HepG2 (cell line): ENCODE measurements around the gene AMOTL1. TPM values are rescaled to one million over a fixed set of nuclear protein-coding genes. Genes with fewer than 3 reads are reported as not detected.

Source experiments
- ATAC-seq: fragments of 200-7000 bp; cut with Tn5 transposase; 3 replicates; pipeline ENCODE4 v1.9.1; 2020; ENCODE audit warnings: mild to moderate bottlenecking, moderate library complexity
- BruUV-seq: library from RNA; stranded (reverse); fragments of 400-500 nt; replicated peaks from 2 replicates; lab custom pipeline; 2021; lab: Mats Ljungman, UMichigan
- CTCF ChIA-PET: fragments of 300-600 bp; formaldehyde crosslinking; extraction: SDS; loops from one replicate; lab custom pipeline; 2021; ENCODE audit warnings: low total read pairs, inconsistent platforms, low intra/inter-chr PET ratio; lab: Yijun Ruan, JAX
- POLR2A ChIA-PET: fragments of 350-600 bp; sonication (Branson Sonifier 250); formaldehyde crosslinking; loops from one replicate; lab custom pipeline; 2020; ENCODE audit warnings: antibody characterized with exemption, inconsistent platforms; lab: Yijun Ruan, JAX
- DNase-seq: peaks from one replicate; pipeline ENCODE4 v3.0.0-alpha.2; 2015; ENCODE audit warnings: low spot score
- FAIRE-seq: peaks from 3 replicates; lab custom pipeline; 2011; peaks lifted over from hg19 to GRCh38; lab: Jason Lieb, UNC
- H2AFZ ChIP-seq: one replicate; pipeline ENCODE4 v1.6.1; 2011; ENCODE audit warnings: low read length, inconsistent platforms
- H3K27ac ChIP-seq: fragments of 300-600 bp; 3 replicates; pipeline ENCODE4 v1.8.0; 2011; ENCODE audit warnings: mixed run types, mild to moderate bottlenecking, mixed read lengths, low read length, inconsistent platforms; ENCODE audit not compliant: insufficient read depth; ENCODE audit errors: extremely low read length
- H3K27me3 ChIP-seq, 2 experiments: fragments of 200-600 bp in 1 of 2; 2 replicates in 1 of 2; 3 replicates in 1 of 2; pipeline versions ENCODE4 v1.6.0 to v1.8.0; 2011; ENCODE audit warnings: low read length in 2 of 2, mild to moderate bottlenecking in 2 of 2, moderate library complexity in 2 of 2, inconsistent platforms in 1 of 2; ENCODE audit not compliant: insufficient read depth in 2 of 2, control insufficient read depth in 1 of 2
- H3K36me3 ChIP-seq, 2 experiments: fragments of 200-600 bp in 1 of 2; replicated peaks in 1 of 2; 2 replicates in 1 of 2; 3 replicates in 1 of 2; pipeline versions ENCODE4 v1.5.1 to v1.8.0; 2011; ENCODE audit warnings: low read length in 2 of 2, inconsistent platforms in 1 of 2; ENCODE audit not compliant: insufficient read depth in 2 of 2, control insufficient read depth in 1 of 2
- H3K4me1 ChIP-seq: 2 replicates; pipeline ENCODE4 v1.5.1; 2012; ENCODE audit warnings: low read length, inconsistent platforms; ENCODE audit not compliant: insufficient read depth
- H3K4me2 ChIP-seq: 2 replicates; pipeline ENCODE4 v1.6.0; 2011; ENCODE audit warnings: low read depth, low read length, inconsistent platforms
- H3K4me3 ChIP-seq, 3 experiments: fragments of 200-600 bp in 1 of 3; sonication (generic), shearing (Covaris generic) in 1 of 3; replicated peaks in 1 of 3; 2 replicates each; pipeline ENCODE4 v1.5.1; 2011 to 2016; ENCODE audit warnings: low read length in 3 of 3, inconsistent platforms in 2 of 3, low read depth in 2 of 3, mild to moderate bottlenecking in 2 of 3, control low read depth in 1 of 3, mixed read lengths in 1 of 3; ENCODE audit not compliant: insufficient read depth in 1 of 3
- H3K79me2 ChIP-seq: one replicate; pipeline ENCODE4 v1.6.1; 2011; ENCODE audit warnings: low read length, inconsistent platforms; ENCODE audit not compliant: insufficient read depth
- H3K9ac ChIP-seq: 2 replicates; pipeline ENCODE4 v1.6.0; 2011; ENCODE audit warnings: mild to moderate bottlenecking, low read depth, low read length, inconsistent platforms; ENCODE audit not compliant: insufficient read depth
- H3K9me3 ChIP-seq: 2 replicates; pipeline ENCODE4 v1.5.1; 2012; ENCODE audit warnings: mild to moderate bottlenecking, low read length
- H4K20me1 ChIP-seq: 2 replicates; pipeline ENCODE4 v1.6.0; 2011; ENCODE audit warnings: inconsistent platforms, mild to moderate bottlenecking, low read length, moderate library complexity; ENCODE audit not compliant: insufficient read depth
- CHCHD3 ChIP-seq: sonication (generic); formaldehyde crosslinking; IDR thresholded peaks from 2 replicates; pipeline ENCODE4 v1.8.0; 2022; ENCODE audit warnings: mild to moderate bottlenecking, missing genetic modification reagents, moderate library complexity
- HNRNPLL ChIP-seq: fragments of 200-400 bp; formaldehyde crosslinking; IDR thresholded peaks from 2 replicates; pipeline ENCODE4 v1.6.1; 2017; ENCODE audit warnings: mild to moderate bottlenecking, low read depth, low read length; ENCODE audit not compliant: poor library complexity, severe bottlenecking
- NCOA2 ChIP-seq: sonication (generic); formaldehyde crosslinking; IDR thresholded peaks from 2 replicates; pipeline ENCODE4 v1.8.0; 2022; ENCODE audit warnings: inconsistent platforms
- NPAS2 ChIP-seq: sonication (generic); formaldehyde crosslinking; IDR thresholded peaks from 2 replicates; pipeline ENCODE4 v1.8.0; 2022; ENCODE audit warnings: mild to moderate bottlenecking, missing genetic modification reagents, borderline replicate concordance
- TEAD3 ChIP-seq: optimal IDR thresholded peaks from 2 replicates; pipeline ENCODE3; 2016; ENCODE audit warnings: borderline replicate concordance
- ZNF543 ChIP-seq: sonication (generic); formaldehyde crosslinking; IDR thresholded peaks from 2 replicates; pipeline ENCODE4 v1.4.0; 2020; ENCODE audit warnings: mild to moderate bottlenecking, missing genetic modification reagents
- ZNF672 ChIP-seq: sonication (generic); formaldehyde crosslinking; IDR thresholded peaks from 2 replicates; pipeline ENCODE4 v1.8.1; 2022; ENCODE audit warnings: missing genetic modification reagents
- ZNF788 ChIP-seq: sonication (generic); formaldehyde crosslinking; IDR thresholded peaks from 2 replicates; pipeline ENCODE4 v1.5.0; 2020; ENCODE audit warnings: mild to moderate bottlenecking, missing genetic modification reagents, borderline replicate concordance
- WGBS: methylation state at CpG from one replicate; pipeline ENCODE4 v1.1.6; 2017; ENCODE audit warnings: low lambda C conversion rate; 5-methylcytosine and 5-hydroxymethylcytosine counted together
- in situ Hi-C: cut with HindIII; loops from 2 replicates; pipeline ENCODE4 v1.10.0; 2017; ENCODE audit warnings: low pct_unique_long_range_greater_than_20kb; ENCODE audit not compliant: extremely low pct_ligation_motif_present
- intact Hi-C: fragments of 100-400 bp; cut with micrococcal nuclease; formaldehyde crosslinking; loops from one replicate; pipeline ENCODE4 v1.10.0; 2022; ENCODE audit not compliant: unreplicated experiment
- polyA plus RNA-seq, 8 experiments: library from polyadenylated mRNA; depleted of rRNA in 3 of 8; stranded (reverse) in 7 of 8; unstranded in 1 of 8; fragments of >200 nt; fragmentation: Illumina TruSeq in 4 of 8; extraction: Trizol in 4 of 8; gene quantifications; 2 replicates each; pipeline versions ENCODE4 v1.2.1 to v1.2.3, GENCODE V29; 2011 to 2016; ENCODE audit warnings: low read depth in 4 of 8, missing spikeins in 1 of 8, mixed read lengths in 1 of 8; ENCODE audit not compliant: insufficient read depth in 1 of 8
- total RNA-seq, 5 experiments: library from RNA; depleted of rRNA; stranded (reverse); fragments of >200 nt; fragmentation: Illumina TruSeq; extraction: Trizol; gene quantifications; 2 replicates each; pipeline ENCODE4 v1.2.3, GENCODE V29; 2016; ENCODE audit warnings: low read depth in 1 of 5
- TF ChIP-seq, protein P1 (sequence below): sonication (generic); formaldehyde crosslinking; IDR thresholded peaks from 2 replicates; pipeline ENCODE4 v1.8.1; 2023; ENCODE audit warnings: mild to moderate bottlenecking, missing genetic modification reagents

Gene AMOTL1
- total and polyA plus RNA-seq, 2 of the 13 experiments (the other 11 are each of a cell fraction or from before 2014, with no cell fraction given) = 0.01 to 0.20 TPM

DNA sequence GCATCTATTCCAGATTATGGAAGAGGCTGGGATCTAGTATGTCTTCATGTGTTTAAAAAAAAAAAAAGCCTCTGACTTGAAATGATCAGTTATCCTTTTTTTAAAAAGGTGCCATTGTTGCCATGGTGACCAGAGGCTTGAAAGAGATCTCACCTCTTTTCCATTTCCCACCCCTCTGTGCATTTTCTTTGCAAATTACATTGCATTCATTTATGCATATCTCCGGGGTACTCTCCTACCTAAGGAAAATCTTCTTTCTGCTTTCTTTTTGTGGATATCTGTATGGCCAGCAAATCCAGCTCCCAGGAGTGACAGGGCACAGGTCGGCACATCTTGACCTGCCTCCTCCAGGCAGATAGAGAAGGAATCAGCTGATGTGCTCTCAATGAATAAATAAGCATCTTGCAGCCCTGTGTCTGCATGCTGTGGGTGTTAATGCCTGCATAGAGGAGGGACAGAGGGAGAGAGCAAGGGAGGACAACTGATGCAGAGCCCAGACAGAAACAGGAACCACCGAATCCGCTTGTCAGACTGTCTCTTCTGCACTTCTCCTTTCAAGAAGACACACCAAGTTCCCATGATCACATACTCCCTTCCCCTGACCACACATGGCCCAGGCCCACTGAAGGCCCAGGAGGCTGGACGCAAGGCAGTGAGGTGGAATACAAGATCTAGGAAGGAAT, 154.3 kb downstream of the AMOTL1 start:
- H3K4me3 ChIP-seq = no peak overlapping the region
- TF ChIP-seq CHCHD3 (CRISPR knock-in tag) (no peak), ZNF543 (CRISPR knock-in tag) (no peak), TEAD3 (CRISPR knock-in tag) (no peak), ZNF672 (CRISPR knock-in tag) (no peak), HNRNPLL (no peak), NPAS2 (CRISPR knock-in tag) (no peak), ZNF788 (CRISPR knock-in tag) (no peak), NCOA2 (no peak)
- TF ChIP-seq, protein P1, sequence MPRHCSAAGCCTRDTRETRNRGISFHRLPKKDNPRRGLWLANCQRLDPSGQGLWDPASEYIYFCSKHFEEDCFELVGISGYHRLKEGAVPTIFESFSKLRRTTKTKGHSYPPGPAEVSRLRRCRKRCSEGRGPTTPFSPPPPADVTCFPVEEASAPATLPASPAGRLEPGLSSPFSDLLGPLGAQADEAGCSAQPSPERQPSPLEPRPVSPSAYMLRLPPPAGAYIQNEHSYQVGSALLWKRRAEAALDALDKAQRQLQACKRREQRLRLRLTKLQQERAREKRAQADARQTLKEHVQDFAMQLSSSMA (CRISPR knock-in tag) = no peak
- TF ChIP-seq, all 625 proteins: peak for 0
- DNase-seq (no peak), ATAC-seq (no peak), FAIRE-seq (no peak)
- Histone ChIP-seq H3K9ac (no peak overlapping the region), H2AFZ (no peak overlapping the region), H3K36me3 (no peaks in the 10 kb centered on the region), H3K79me2 (no peaks in the 10 kb centered on the region), H3K9me3 (no peaks in the 10 kb centered on the region), H4K20me1 (no peaks in the 10 kb centered on the region), H3K27me3 (no peaks in the 10 kb centered on the region; a peak in 2 of 5 replicates), H3K4me2 (no peak overlapping the region), H3K4me1 (peaks cover 8% of the 10 kb centered on the region), H3K27ac (no peak overlapping the region)
- WGBS = 13% methylated on average over 5 of the region's 5 CpGs
- intact Hi-C loops (no loop called here), in situ Hi-C loops (no loop called here)
- ChIA-PET CTCF (no interaction called here), POLR2A (no interaction called here)
- no TSS peak for BruUV-seq
